Keratinocyte (primary cell): Measurements from ENCODE around the gene JCAD. TPM values are rescaled to one million over a fixed set of nuclear protein-coding genes. Genes with fewer than 3 reads are reported as not detected.

ENCODE experiments used
- DNase-seq: peaks from one replicate; pipeline ENCODE4 v3.0.0-alpha.2; 2011; ENCODE audit warnings: low read depth, missing footprints, low spot score
- FAIRE-seq: peaks from 2 replicates; lab custom pipeline; 2011; peaks lifted over from hg19 to GRCh38; lab: Jason Lieb, UNC
- H2AFZ ChIP-seq: 2 replicates; pipeline ENCODE4 v1.6.0; 2012; ENCODE audit warnings: low read length, control low read depth, inconsistent platforms; ENCODE audit not compliant: control insufficient read depth
- H3K27ac ChIP-seq: 2 replicates; pipeline ENCODE4 v1.5.1; 2011; ENCODE audit warnings: low read length; ENCODE audit not compliant: control insufficient read depth, insufficient read depth
- H3K27me3 ChIP-seq: 3 replicates; pipeline ENCODE4 v1.6.0; 2011; ENCODE audit warnings: low read length; ENCODE audit not compliant: control insufficient read depth, insufficient read depth; ENCODE audit errors: extremely low read depth
- H3K36me3 ChIP-seq, 2 experiments: 2 replicates in 1 of 2; 3 replicates in 1 of 2; pipeline ENCODE4 v1.5.1; 2011; ENCODE audit warnings: low read length in 2 of 2, mild to moderate bottlenecking in 1 of 2; ENCODE audit not compliant: control insufficient read depth in 2 of 2, insufficient read depth in 2 of 2; ENCODE audit errors: extremely low read depth in 1 of 2
- H3K4me1 ChIP-seq: 3 replicates; pipeline ENCODE4 v1.5.1; 2011; ENCODE audit warnings: low read length; ENCODE audit not compliant: control insufficient read depth, insufficient read depth; ENCODE audit errors: extremely low read depth
- H3K4me2 ChIP-seq: 3 replicates; pipeline ENCODE4 v1.6.0; 2011; ENCODE audit warnings: low read depth, low read length; ENCODE audit not compliant: control insufficient read depth, insufficient read depth; ENCODE audit errors: extremely low read depth
- H3K4me3 ChIP-seq, 3 experiments: fragments of 200-600 bp in 1 of 3; sonication (generic) in 1 of 3; 2 replicates in 2 of 3; 3 replicates in 1 of 3; pipeline ENCODE4 v1.5.1; 2011 to 2016; ENCODE audit warnings: low read length in 3 of 3, mild to moderate bottlenecking in 3 of 3, control low read depth in 2 of 3, inconsistent platforms in 1 of 3, low read depth in 1 of 3, mixed read lengths in 1 of 3, mixed run types in 1 of 3, moderate library complexity in 1 of 3; ENCODE audit not compliant: control insufficient read depth in 2 of 3, insufficient read depth in 2 of 3; ENCODE audit errors: extremely low read depth in 1 of 3
- H3K79me2 ChIP-seq: 2 replicates; pipeline ENCODE4 v1.6.0; 2012; ENCODE audit warnings: low read length; ENCODE audit not compliant: control insufficient read depth, insufficient read depth
- H3K9ac ChIP-seq: 3 replicates; pipeline ENCODE4 v1.6.0; 2011; ENCODE audit warnings: low read length; ENCODE audit not compliant: control insufficient read depth, insufficient read depth; ENCODE audit errors: extremely low read depth
- H3K9me1 ChIP-seq: 3 replicates; pipeline ENCODE4 v1.6.0; 2011; ENCODE audit warnings: low read length; ENCODE audit not compliant: control insufficient read depth, insufficient read depth; ENCODE audit errors: extremely low read depth
- H3K9me3 ChIP-seq: 2 replicates; pipeline ENCODE4 v1.5.1; 2012; ENCODE audit warnings: low read depth, low read length; ENCODE audit not compliant: control insufficient read depth
- H4K20me1 ChIP-seq: 3 replicates; pipeline ENCODE4 v1.6.0; 2011; ENCODE audit warnings: low read length; ENCODE audit not compliant: control insufficient read depth, insufficient read depth; ENCODE audit errors: extremely low read depth
- EZH2 ChIP-seq: IDR thresholded peaks from one replicate; pipeline ENCODE4 v1.6.1; 2012; ENCODE audit warnings: inconsistent platforms, mild to moderate bottlenecking, low read length, moderate library complexity
- dilution Hi-C: fragments of 300-500 bp; cut with MboI; formaldehyde crosslinking; loops from one replicate; pipeline ENCODE4 v1.7.0; 2020; ENCODE audit warnings: low sequenced_read_pairs; ENCODE audit not compliant: extremely low pct_ligation_motif_present
- polyA plus RNA-seq, 5 experiments: library from polyadenylated mRNA; depleted of rRNA in 3 of 5; stranded (reverse) in 3 of 5; stranded (forward) in 1 of 5; unstranded in 1 of 5; fragments of >200 nt; gene quantifications; 1 replicate in 1 of 5; 2 replicates in 3 of 5; 3 replicates in 1 of 5; pipeline versions ENCODE4 v1.2.1 to v1.2.3, GENCODE V29; 2011 to 2012; ENCODE audit warnings: missing spikeins in 2 of 5, low read depth in 1 of 5, low replicate concordance in 1 of 5
- TF ChIP-seq, protein P1 (sequence below), 3 experiments: IDR thresholded peaks in 1 of 3; conservative IDR thresholded peaks in 1 of 3; optimal IDR thresholded peaks in 1 of 3; 2 replicates in 2 of 3; 3 replicates in 1 of 3; pipeline versions ENCODE3 to v1.5.1; 2011; ENCODE audit warnings: low read length in 3 of 3, mild to moderate bottlenecking in 3 of 3, moderate library complexity in 2 of 3, control low read depth in 1 of 3, inconsistent platforms in 1 of 3; ENCODE audit not compliant: insufficient read depth in 2 of 3; ENCODE audit errors: extremely low read depth in 1 of 3

Gene JCAD
- polyA plus RNA-seq, 1 donor (not counting 4 experiments of a cell fraction or from before 2014, with no cell fraction given), result 0.10 TPM

DNA sequence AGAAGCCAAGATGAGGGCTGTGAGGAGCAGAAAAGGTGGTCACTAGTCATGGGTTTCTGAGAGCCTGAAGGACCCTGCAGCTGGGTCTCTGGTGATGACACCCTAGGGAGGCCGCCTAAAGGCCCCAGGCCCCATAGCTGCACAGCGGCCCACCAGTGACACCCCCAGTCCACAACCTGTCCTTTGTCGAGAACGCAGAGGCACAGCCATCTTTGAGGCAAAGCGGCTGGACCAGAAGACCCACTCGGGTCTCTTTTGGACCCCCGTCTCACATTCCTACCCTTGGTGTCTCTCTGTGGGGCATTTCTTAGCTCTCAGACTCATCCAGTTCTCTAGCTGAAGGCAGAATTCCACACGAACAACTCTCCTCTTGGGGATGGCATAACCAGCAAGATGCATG is 18.8 kb downstream of the JCAD start:
- no peaks in the 10 kb centered on the region for H4K20me1 ChIP-seq
- no peak overlapping the region for H2AFZ ChIP-seq
- no peak overlapping the region for H3K9ac ChIP-seq
- TF ChIP-seq, protein P1, sequence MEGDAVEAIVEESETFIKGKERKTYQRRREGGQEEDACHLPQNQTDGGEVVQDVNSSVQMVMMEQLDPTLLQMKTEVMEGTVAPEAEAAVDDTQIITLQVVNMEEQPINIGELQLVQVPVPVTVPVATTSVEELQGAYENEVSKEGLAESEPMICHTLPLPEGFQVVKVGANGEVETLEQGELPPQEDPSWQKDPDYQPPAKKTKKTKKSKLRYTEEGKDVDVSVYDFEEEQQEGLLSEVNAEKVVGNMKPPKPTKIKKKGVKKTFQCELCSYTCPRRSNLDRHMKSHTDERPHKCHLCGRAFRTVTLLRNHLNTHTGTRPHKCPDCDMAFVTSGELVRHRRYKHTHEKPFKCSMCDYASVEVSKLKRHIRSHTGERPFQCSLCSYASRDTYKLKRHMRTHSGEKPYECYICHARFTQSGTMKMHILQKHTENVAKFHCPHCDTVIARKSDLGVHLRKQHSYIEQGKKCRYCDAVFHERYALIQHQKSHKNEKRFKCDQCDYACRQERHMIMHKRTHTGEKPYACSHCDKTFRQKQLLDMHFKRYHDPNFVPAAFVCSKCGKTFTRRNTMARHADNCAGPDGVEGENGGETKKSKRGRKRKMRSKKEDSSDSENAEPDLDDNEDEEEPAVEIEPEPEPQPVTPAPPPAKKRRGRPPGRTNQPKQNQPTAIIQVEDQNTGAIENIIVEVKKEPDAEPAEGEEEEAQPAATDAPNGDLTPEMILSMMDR (optimal IDR thresholded peaks at IDR 0.05 in 1 of 3, IDR thresholded peaks at IDR 0.05 in 1 of 3, conservative IDR thresholded peaks at IDR 0.05 in 1 of 3; ENCODE audit: extremely low read depth in 1 of 3, insufficient read depth in 2 of 3, low read length in 3 of 3), result no peak
- H3K4me3 ChIP-seq, result no peak overlapping the region
- H3K27ac ChIP-seq, result no peak overlapping the region
- no peaks in the 10 kb centered on the region for H3K79me2 ChIP-seq
- no peaks in the 10 kb centered on the region for H3K27me3 ChIP-seq
- dilution Hi-C loops, result no loop called here
- no peaks in the 10 kb centered on the region for H3K4me1 ChIP-seq
- no peaks in the 10 kb centered on the region for H3K9me1 ChIP-seq
- H3K9me3 ChIP-seq, result no peaks in the 10 kb centered on the region
- FAIRE-seq (no peak), DNase-seq (no peak)
- no peaks in the 10 kb centered on the region for H3K36me3 ChIP-seq
- no peak overlapping the region for H3K4me2 ChIP-seq

DNA sequence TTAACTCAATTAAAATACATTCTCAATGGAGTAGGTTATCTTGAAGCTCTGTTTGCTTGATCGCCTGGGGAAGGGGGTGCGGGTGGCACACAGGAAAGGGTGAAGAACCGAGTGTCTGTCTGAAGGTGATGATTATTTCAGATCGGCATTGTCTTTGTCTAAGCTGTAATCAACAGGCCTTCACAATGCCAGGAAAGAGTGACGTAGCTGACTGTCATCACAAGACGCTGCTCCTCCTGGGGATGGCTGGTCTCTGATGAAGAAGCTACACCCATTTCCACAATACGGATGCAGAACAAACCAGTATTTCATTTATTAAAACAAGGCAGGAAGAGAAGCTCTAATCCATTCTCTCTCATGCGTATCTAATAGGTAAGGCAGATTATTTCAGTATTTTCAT is 19.4 kb downstream of the JCAD start:
- H3K79me2 ChIP-seq, result no peaks in the 10 kb centered on the region
- TF ChIP-seq EZH2, result no peak
- TF ChIP-seq, protein P1 (optimal IDR thresholded peaks at IDR 0.05 in 1 of 3, IDR thresholded peaks at IDR 0.05 in 1 of 3, conservative IDR thresholded peaks at IDR 0.05 in 1 of 3; ENCODE audit: extremely low read depth in 1 of 3, insufficient read depth in 2 of 3, low read length in 3 of 3), result no peak
- H3K36me3 ChIP-seq, result no peaks in the 10 kb centered on the region
- dilution Hi-C loops, result no loop called here
- no peaks in the 10 kb centered on the region for H3K9me1 ChIP-seq
- FAIRE-seq (no peak), DNase-seq (no peak)
- no peak overlapping the region for H2AFZ ChIP-seq
- no peak overlapping the region for H3K27ac ChIP-seq
- no peaks in the 10 kb centered on the region for H3K9me3 ChIP-seq
- H3K4me3 ChIP-seq, result no peak overlapping the region
- H3K27me3 ChIP-seq, result no peaks in the 10 kb centered on the region
- H4K20me1 ChIP-seq, result no peaks in the 10 kb centered on the region
- no peak overlapping the region for H3K4me2 ChIP-seq
- H3K4me1 ChIP-seq, result no peaks in the 10 kb centered on the region
- H3K9ac ChIP-seq, result no peak overlapping the region
